HG03039 (cell line): ENCODE results near the gene NQO1.
"Not testable (repeated sequence)": the region's sequence is repeated elsewhere in the genome, so short reads cannot be mapped to it uniquely, and the experiment has no call there.

ENCODE experiments used
- ATAC-seq: cut with Tn5 transposase; IDR thresholded peaks from one replicate; pipeline ENCODE4 v1.9.1; 2021; ENCODE audit warnings: mild to moderate bottlenecking, moderate library complexity; ENCODE audit not compliant: unreplicated experiment

The NQO1 gene

DNA sequence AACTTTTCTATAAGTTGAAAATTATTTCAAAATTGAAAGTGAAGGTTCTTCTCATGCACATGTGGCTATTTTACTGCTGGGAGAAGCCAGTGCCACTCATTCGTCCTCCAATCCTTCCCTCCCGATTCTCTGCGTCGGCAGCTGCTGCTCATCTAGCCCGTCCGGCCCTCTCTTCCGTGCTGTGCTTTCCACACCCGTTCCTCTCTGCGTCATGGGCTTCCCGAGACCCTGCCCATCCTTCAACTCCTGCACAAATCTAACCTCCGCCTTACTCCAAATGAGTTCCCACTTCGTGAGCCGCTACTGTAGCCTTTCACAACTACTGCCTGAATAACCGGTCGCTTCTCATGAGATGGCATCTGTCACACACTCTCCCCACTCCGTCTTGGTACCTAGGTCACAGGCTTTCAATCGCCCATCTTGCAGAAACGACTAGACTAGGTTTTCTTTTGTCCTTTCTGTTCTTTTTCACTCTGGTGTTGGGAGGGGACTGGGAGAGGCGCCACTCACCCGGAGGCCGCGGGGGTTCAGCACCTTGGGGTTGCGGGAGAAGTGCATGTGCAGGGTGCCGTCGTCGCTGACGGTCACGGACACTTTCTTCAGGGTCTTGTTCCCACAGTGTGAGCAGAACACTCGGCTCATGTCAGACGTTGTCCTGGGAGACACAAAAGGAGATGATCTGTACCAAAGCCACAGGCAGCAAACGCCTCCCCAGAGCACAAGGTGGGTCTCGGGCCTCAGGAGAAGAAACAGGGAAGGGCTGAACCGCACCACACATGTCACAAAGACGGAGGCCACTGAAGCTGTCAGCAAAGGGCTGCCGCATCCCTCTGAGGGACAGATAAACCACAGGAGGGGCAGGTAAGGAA, 18.2 kb upstream of the NQO1 start:
- no peak for ATAC-seq

DNA sequence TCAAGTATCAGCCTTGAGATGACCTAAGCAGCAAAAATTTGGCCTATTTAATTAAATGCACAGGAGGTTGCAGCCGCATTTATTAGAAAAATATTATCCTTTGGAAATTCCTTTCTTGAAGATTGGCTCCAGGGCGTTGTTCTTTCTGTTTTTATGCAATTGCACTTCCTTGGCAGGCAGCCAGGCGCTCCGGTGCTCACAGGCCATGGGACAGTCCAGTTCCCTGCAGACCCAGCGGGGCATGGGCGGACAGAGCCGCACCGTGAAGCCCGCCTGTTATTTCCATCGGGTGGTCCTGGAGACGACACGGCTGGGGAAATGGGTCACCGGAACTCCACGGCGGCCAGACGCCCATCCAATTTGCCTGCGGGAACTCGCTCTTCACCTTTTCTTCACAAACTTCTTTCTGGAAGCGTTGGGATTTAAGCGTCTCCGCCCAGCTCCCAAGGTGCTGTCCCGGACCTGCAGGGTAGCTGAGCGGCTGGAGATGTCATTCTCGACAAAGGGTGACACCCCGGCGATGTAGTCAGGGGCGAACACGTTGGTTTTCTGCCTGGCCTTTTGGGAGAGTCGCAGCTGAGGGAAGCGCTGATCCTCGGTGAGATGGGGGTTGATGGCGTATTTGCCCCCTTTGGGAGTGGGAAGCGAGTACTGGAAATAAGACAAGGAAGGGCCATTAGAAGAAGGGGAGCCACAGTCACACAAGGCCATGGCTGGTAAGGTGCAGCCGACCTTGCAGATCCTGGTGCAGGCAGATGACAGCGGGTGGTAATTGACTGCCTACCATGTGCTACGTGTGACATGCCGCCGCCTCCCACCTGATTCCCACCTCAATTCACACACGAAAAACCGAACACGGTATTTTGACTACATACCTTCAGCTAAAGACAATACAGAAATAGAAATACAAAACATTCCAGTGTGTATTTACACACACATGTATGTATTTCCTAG, 15.9 kb upstream of the NQO1 start:
- no peak for ATAC-seq

DNA sequence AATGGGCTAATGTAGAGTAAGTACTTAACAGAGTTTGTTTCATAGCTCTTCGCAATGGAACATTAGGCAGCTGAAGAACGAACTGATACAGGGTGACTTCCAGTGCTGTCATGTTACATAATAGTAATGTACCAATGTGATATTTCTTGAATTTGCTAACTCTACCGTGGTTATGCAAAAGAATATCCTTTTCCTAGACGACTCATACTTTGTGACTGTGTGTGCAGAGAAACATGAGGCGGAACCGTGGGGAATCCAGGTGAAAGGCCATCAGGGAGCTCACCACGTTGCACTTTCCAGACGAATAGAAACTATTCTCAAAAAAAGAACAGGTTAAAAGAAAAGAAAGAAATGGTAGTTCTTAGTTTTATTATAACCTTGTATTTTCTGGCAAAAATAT, 15.2 kb upstream of the NQO1 start:
- ATAC-seq, result no peak

DNA sequence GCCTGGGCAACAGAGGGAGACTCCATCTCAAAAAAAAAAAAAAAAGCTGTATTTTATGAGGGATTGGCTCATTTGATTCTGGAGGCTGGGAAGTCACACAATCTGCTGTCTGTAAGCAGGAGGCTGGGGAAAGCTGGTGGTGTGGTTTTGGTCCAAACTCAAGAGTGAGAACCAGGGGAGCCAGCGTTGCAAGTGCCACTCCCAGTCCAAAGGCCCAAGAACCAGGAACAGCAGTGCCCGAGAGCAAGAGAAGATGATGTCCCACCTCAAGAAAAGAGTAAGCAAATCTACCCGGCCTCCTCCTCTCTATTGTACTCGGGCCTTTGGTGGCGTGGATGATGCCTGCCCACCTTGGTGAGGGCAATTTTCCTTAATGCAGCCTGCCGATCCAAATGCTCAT, 5.7 kb upstream of the NQO1 start:
- no peak for ATAC-seq

DNA sequence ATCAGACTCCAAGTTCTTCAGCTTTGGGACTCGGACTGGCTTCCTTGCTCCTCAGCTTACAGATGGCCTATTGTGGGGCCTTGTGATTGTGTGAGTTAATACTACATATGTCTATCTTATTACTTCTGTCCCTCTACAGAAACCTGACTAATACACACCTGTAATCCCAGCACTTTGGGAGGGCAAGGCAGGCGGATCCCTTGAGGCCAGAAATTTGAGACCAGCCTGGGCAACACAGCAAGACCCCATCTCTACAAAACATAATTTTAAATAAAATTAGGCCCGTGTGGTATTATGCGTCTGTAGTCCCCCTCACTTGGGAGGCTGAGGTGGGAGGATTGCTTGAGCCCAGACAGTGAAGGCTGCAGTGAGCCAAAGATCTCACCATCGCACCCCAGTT, 4.9 kb upstream of the NQO1 start:
- ATAC-seq, result not testable (repeated sequence)

DNA sequence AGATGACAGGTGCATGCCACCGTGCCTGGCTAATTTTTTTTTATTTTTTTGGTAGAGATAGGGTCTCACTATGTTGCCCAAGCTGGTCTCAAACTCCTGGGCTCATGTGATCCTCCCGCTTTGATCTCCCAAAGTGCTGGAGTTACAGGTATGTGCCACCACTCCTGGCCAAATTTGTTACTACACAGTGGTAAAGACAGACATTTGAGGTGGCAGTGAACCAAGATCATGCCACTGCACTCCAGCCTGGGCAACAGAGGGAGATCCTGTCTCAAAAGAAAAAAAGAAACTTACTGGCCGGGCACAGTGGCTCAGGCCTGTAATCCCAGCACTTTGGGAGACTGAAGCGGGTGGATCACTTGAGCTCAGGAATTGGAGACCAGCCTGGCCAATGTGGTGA, 2.7 kb upstream of the NQO1 start:
- not testable (repeated sequence) for ATAC-seq

DNA sequence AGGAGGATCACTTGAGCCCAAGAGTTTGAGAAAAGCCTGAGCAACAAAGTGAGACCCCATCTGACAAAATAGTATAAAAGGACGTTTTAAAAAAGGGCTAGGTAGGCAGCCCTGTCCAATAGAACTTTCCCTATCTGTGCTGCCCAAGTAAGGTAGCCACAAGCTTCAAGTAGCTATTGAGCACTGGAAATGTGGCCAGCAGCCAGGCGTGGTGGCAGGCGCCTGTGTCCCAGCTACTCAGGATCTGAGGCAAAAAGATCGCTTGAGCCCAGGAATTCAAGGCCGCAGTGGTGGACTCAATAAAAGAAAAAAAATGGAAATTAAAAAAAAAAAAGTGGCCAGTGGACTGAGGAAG, 1.5 kb upstream of the NQO1 start:
- no peak for ATAC-seq

DNA sequence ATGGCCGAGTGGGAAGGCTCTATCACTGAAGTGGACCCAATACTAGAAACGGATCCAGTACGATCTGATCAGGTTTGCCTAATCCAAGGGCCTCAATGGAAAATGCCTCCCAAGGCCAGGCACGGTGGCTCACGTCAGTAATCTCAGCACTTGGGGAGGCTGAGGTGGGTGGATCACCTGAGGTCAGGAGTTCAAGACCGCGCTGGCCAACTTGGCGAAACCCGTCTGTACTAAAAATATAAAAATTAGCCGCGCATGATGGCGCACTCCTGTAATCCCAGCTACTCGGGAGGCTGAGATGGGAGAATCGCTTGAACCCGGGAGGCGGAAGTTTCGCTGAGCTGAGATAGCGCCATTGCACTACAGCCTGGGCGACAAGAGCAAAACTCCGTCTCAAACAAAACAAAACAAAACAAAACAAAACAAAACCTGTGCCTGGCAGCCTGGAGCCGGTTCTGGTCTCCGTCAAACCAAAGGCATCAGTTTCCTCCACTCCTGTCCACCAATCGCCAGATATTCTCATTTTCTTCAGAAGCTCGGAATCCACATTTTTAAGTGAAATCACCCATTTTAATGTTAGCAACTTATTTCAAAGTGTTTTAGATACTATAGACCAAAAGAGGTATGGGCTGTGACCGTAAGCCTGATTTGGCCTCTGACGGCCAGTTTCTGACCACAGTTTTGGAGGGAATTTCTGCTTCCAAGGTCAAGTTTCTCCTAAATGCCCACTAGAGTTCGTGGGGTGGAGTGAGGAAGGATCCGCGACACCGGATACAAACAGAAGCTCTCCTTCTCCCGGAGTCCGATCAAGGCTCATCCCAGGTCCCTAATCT, 664 bp downstream of the NQO1 start:
- no peak for ATAC-seq

DNA sequence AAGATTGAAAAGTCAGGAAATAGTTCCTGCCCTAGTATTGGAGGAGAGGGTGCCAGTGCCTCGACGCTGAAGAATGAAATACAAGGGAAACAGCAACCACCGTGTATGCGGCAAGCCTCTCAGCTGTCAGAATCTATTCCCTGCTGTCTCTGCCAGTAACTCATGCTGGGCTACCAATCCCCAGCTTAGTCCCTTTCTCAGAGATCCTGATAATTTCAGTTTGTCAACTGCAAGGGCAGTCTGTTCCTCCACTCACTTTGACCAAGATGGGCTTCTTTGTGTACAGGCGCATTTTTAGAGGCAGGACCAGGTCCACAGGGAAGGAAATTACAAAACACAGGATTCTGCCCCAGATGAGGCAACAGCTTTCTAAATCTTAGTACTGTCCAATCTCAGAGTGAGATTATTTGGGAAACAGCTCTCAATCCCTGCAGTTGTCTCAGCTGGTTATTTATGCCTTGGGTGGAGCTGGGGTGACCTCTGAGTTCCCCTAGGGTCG, 1.3 kb downstream of the NQO1 start:
- no peak for ATAC-seq

DNA sequence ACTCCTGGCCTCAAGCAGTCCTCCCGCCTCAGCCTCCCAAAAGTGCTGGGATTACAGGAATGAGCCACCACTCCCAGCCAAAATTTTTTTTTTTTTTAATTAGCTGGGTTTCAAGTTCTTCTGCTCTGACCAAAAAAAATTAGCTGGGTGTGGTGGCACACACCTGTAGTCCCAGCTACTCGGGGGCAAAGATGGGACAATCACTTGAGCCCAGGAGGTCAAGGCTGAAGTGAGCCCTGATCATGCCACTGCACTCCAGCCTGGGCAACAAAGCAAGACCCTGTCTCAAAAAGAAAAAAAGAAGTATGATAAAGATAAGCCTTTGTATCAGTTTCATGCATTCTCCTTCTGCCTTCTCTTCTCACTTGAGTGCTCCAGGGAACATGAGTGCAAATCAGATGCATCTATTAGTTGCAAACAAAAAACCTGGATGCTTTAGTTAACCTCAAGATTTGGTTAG, 1.9 kb downstream of the NQO1 start:
- no peak for ATAC-seq

DNA sequence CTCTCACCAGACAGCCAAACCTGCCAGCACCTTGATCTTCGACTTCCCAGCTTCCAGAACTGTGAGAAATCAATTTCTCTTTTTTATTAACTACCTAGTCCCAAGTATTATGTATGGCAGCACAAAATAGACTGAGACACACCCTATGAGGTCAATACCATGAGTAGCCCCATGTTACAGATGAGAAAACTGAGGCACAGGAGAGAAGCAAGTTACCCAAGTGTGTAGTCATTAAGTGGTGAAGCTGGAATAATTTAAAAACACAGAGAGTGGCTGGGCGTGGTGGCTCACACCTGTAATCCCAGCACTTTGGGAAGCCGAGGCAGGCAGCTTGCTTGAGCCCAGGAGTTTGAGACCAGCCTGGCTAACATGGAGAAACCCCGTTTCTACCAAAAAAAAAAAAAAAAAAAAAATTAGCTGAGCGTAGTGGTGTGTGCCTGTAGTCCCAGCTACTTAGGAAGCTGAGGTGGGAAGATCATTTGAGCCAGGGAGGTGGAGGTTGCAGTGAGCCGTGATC, 4.9 kb downstream of the NQO1 start:
- ATAC-seq, result no peak

DNA sequence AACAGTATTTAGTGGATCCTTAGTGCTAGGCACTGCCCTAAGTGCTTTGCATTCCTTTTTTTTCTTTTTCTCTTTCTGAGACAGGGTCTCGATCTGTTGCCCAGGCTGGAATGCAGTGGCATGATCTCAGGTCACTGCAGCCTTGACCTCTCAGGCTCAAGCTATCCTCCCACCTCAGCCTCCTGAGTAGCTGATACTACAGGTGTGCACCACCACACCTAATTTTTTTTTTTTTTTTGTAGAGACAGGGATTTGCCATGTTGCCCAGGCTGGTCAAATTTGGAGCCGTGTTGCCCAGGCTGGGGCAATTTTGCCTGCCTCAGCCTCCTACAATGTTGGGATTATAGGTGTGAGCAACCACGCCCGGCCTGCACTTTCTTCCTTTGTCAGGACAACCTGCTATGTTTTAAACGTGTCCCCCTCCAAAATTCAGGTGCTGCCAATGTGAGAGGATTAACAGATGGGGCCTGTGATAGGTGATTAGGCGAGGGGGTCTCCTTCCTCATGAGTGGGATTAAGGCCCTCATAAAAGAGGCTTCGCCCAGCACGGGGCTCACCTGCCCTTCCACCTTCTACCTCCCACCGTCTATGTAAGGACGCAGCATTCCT, 5.4 kb downstream of the NQO1 start:
- ATAC-seq, result no peak

DNA sequence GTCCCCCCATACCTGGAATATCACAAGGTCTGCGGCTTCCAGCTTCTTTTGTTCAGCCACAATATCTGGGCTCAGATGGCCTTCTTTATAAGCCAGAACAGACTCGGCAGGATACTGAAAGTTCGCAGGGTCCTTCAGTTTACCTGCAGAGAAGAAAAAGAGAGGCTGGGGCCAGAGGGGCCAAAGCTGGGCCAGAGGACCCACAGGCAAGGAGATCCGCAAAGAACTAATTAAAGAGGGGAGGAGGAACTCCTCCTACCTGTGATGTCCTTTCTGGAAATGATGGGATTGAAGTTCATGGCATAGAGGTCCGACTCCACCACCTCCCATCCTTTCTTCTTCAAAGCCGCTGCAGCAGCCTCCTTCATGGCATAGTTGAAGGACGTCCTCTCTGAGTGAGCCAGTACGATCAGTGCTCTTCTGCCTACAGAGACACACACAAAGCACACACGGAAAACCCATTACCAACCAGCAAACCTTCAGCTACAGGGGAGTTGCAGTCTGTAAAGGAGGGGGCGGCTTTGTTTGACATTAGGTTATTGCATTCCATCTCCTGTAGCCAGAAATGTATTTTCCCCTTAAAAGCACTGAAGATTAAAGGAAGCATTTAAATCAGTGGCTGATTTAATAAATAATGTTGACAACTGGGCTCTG, 8.1 kb downstream of the NQO1 start:
- no peak for ATAC-seq

DNA sequence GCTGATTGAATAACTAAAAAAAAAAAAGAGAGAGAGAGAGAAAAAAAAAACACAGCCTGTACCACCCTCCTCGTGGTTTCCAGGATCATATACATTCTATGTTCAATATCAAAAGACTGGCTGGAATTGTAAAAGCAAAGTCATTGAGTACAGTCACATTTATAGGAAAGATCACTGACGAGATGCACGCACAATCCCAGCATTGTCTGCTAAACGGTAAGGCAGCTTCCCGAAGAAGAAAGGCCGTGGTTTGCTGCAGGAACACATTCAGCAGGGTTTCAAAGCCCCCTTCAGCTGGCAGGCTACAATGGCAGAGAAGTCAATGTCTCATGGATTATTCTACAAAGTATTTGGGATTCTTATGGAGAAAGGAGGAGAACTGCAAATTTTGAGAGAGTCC, 9.3 kb downstream of the NQO1 start:
- no peak for ATAC-seq

DNA sequence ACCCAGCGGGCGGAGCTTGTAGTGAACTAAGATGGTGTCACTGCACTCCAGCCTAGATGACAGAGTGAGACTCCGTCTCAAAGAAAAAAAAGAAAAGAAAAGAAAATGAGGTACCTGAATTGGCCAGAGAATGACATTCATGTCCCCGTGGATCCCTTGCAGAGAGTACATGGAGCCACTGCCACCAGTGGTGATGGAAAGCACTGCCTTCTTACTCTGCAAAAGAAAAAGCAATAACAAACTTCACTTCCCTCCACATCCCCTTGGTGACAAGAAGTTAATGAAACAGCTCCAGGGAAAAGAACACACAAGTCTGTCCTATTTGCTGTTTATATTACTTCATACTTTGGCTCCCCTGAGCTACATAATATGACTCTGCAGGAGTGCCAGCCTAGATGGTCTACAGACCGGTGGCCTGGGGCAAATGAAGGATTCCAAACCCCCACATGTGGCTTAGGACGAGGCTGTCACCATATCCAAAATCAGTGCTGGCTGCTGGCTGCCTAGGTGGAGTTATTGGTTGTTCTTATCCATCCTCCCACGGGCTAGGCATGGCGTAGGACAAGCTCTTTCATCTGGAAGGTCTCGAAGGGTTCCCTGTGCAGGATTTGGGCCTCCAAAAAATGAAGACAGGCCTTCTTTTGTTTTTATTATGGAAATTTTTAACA, 13.3 kb downstream of the NQO1 start:
- no peak for ATAC-seq

DNA sequence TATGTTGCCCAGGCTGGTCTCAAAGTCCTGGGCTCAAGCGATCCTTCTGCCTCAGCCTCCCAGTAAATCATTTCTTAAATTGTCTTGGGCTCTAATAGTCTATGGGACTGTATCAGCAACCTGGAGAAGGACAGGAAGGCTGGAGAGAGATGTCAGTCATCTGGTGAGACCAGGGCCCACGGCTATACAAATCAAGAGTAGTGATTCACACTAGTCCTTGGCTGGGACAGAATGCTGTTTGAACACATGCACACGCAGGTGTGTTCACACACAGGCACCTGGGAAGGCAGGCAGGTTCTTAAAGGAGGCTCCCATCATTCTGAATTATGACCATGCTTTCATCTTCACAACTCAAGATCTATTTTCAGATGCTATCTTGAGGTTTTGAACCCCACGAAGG, 14.1 kb downstream of the NQO1 start:
- no peak for ATAC-seq

DNA sequence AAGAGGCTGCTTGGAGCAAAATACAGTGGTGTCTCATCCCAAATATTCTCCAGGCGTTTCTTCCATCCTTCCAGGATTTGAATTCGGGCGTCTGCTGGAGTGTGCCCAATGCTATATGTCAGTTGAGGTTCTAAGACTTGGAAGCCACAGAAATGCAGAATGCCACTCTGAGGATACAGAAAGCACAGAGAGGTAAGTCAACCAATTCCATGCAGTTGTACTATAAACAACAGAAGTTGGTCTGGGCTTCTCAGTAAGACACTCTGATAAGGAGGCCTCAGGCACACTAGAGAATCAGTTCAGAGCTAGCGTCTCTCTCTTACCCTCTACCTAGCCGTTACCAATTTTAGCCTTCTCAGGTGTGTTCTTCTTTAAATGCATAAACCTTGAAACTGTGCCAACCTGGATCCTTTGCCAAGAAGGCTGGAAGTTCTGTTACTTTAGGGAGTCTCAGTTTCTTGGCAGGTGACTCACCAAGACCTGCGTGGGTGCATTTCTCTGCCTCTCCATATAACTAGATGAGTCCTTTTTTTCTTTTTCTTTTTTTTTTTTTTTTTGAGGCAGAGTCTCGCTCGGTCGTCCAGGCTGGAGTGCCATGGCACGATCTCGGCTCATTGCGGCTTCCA, 15.1 kb downstream of the NQO1 start:
- ATAC-seq, result no peak

DNA sequence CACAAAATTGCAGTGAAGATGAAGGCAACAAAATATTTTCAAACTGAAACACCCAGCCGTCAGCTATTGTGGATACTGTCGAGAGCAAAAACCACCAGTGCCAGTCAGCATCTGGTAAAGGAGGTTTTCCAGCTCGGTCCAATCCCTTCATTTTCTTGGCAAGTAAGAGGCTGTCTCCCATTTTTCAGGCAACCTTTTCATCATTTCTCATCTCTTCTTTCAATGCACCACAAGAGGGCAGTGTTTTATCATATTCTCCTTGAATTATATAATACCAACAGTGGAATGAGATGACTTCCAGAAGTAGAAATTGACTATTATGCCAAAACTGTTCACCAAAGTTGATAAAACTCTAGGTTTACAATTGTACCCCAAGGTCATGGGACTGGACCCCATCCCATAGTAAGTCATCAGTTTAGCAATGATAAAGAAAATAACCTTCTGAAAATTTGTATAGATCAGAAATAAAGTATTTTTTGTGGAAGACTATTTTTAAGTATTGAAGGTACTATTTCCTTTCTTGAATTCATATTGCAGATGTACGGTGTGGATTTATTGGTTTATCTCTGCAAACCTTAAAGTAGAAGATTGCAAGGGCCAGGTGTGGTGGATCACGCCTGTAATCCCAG, 16.8 kb downstream of the NQO1 start:
- ATAC-seq, result no peak
